Forelimb muscle (tissue), 1 donor: ENCODE measurements around the gene P4HA1. TPM values are rescaled to one million over a fixed set of nuclear protein-coding genes. Genes with fewer than 3 reads are reported as not detected.

Experiments used
- DNase-seq: peaks from one replicate; pipeline ENCODE4 v3.0.0-alpha.2; 2013; ENCODE audit warnings: low read depth
- polyA plus RNA-seq: library from polyadenylated mRNA; unstranded; fragments of 120-200 nt; gene quantifications from one replicate; pipeline ENCODE4 v1.2.1, GENCODE V29; 2013; ENCODE audit not compliant: insufficient read length

Gene P4HA1
- polyA plus RNA-seq, 1 donor = 46.6 TPM

DNA sequence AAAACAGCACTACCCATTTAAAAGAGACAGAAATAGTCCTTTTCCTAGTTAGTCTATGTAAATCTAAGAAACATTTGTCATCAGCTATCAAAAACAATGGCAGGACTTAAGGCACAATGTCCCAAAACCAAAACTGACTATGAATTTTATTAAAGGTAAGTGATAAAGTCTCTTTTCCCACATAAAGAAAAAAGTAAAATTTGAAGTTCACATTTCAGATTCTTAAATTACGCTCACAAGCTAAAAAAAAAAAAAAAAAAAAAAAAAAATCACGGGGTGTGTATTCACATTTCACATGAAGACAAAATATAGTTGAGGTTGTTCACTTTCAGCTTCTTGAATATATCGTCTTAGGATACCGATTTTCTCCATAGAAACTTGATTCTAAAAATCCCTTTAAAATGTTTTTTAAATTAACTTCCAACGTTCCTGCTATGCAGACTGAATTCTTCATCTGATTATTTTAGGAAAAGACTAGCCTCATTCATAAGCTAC is 1.6 kb downstream of the P4HA1 start:
- DNase-seq = no peak

GRCh38 chr10:73093922-73094850 is 2.5 kb downstream of the P4HA1 start:
- DNase-seq = no peak

DNA sequence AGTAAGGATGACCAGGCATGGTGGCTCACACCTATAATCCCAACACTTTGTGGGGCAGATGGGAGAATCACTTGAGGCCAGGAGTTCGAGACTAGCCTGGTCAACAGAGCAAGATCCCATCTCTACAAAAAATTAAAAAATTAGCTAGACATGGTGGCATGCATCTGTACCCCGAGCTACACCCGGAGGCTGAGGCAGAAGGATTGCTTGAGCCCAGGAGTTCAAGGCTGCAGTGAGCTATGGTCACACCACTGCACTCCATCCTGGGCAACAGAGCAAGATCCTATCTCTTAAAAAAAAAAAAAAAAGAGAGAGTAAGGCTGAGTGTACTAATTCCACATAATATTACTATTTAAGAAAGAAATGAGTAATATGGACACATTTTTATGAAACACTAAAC is 3.8 kb downstream of the P4HA1 start:
- no peak for DNase-seq

DNA sequence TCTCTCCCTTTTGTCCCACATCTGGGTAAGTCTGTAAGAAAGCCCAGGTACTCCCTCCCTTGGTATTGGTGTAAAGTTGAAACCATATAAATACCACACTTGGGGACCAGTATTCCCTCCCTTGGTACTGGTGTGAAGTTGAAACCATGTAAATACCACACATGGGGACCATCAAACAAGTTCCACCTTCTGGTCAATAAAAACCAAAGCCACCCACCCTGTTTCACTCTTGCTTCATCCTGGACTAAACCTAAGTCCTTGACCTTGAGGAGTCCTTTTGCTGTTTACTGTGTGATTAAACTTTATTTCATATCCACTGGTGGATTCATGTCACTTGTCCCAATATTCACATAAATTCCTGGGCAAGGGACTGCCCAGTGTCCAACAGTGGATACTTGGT is 8.4 kb downstream of the P4HA1 start:
- no peak for DNase-seq

DNA sequence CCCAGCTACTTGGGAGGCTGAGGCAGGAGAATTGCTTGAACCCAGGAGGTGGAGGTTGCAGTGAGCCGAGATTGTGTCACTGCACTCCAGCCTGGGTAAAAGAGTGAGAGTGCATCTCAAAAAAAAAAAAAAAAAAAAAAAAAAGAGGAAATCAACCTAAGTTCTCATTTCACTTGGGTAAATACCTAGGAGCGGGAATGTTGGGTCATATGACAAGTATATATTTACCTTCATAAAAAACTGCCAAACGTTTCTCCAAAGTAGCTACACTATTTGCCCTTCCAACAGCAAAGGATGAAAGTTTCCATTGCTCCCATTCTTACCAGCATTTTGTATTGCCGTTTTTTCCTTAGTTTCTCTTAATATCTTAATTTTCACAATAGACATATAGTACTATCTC is 9.8 kb downstream of the P4HA1 start:
- DNase-seq = no peak

DNA sequence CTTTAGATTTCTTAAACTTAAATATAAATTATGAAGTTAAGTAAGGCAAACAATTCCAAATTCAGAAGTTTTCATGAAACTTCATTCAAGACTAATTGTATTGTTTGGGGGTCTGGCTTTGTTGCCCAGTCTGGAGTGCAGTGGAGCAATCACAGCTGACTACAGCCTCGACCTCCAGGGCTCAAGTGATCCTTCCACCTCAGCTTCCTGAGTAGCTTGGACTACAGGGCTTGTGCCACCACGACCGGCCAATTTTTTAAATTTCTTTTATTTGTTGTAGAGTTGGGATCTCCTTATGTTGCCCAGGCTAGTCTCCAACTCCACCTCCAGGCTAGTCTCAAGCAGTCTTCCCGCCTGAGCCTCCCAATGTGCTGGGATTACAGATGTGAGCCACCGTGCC is 12.5 kb downstream of the P4HA1 start:
- DNase-seq = no peak

DNA sequence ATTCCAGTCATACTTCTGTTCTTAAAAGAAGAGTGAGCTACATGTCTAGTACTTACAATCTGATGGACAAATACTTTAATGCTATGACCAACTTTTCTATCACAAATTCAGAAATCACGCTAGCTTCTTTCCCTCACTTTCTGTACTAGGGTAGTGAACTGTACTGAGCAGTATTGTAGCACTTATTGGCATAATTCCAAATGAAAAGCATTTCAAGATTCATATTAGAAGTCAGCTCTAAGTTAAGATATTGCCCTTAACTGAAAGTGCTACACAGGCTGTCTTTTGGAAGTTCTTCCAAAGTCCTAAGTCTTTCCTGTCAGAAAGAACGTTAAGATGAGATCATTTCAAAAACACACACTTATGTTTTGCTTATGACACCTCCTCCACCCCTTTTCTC is 13.4 kb downstream of the P4HA1 start:
- no peak for DNase-seq

DNA sequence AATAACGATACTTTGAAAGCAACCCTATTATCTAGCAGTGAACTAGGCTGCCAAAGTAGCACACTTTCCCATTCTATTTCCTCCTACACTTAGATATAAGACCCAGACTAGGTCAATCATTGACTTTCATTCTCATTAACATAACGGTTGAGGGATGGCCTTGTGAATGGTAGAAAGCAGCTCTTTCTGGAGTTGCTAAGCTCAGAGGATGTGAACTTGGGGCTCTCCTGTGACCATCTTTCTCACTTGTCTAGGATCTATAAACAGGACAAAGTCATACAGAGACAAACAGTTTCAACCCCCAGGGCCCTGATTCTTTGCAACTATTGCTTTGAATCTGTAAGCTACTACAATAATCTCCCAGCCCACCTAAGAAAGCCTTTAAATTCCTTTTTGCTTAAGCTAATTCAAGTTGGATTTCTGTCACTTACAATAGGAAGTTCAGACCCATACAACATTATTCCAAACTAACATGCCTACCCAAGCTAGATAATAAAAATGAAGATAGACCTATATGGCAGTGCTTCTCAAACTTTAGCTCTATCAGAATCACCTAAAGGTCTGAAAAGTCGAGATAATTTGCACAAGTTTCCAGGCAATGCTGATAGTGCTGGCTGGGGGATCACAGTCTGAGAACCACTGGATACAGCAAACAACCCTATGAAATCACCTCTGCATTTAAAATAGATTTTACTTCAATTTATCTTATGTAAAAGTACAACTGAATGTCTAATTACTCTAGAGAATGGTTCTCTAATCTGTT is 16.7 kb downstream of the P4HA1 start:
- DNase-seq = no peak

GRCh38 chr10:73076360-73077183 is 20.1 kb downstream of the P4HA1 start:
- DNase-seq = peak; percentile 94

GRCh38 chr10:73075829-73076228 is 20.8 kb downstream of the P4HA1 start:
- DNase-seq = no peak

DNA sequence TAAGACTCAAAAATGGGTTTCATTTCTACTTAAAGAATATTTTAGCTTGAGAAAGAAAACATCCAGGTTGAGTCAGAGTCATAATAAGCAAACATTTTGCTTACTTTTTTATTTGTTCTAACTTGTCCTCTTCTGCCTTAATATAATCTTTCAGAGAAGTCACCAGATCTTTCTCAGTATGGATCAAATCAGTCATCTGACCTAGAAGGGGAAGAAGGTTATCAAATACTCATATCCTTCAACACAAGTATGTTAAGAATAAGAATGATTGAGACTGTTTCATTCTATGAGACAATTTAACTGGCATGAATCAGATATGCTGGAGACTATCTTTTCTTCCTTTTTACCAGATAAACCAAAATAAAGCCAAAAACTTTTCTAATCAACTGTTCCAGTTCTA is 23.0 kb downstream of the P4HA1 start:
- DNase-seq = no peak

DNA sequence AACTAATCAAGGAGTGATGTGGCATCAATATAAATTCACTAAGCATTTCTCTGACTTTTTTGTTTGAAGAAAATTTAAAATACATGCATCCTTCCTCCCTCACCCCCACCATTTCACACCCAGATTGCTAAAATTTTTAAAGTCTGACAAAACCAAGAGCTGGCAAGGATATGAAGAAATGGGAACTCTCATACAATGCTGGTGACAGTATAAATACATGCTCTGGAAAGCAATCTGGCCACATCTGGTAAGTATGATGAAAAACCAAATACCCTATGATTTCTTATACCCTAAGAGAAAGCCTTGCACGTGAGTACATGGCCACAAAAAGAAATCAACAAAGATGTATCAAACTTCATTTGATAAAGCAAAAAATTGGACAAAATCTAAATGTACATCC is 31.2 kb downstream of the P4HA1 start:
- DNase-seq = no peak

DNA sequence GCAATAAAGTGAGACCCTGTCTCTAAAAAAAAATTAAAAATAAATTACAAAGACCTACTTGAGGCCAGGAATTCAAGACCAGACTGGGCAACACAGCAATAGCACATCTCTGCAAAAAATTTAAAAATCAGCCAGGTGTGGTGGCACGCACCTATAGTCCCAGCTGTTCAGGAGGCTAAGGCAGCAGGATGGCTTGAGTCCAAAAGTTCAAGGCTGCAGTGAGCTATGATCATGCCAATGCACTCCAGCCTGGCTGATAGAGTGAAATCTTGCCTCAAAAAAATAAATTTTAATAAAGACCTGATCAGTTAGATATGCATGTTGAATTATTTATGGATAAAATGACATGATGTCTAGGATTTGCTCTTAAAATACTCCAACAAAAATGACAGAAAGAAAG is 34.9 kb downstream of the P4HA1 start:
- DNase-seq = no peak

DNA sequence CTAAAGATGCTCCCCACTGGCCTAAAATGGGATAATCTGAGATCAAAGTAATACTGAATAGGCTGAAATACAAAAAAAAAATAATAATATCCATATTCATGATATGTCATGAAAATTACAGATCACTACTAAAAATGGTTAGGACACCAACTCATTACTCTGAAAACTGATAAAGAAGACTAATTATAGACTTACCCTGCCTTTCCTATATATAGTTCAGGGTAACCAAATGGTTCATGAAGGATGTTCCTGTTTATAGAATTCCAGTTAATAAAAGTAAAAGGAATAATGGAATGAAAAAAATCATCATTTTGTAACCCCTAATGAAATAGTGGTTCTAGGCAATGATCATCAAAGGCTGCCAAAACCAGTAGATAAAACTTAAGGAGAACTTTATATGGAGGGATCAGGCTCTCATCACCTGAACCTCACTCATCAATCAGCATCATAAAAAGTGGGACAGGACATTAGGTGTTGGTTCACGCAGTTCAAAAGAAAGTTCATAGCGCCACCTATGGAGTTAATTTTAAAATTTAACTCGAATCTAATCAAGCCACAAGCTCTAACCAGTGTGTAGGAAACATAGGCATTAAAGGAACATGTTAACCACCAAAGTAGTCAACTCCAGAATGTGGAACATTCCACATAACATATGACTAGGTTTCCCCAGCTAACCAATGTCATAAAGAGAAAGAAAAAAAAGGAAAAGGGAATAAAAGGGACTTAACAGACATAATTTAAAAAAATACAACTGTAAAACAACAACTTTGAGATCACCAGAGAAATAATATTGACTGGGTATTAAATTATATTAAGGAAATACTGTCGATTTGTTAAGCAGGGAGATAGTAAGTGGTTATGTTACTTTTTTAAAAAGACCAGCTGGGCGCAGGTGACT is 35.7 kb downstream of the P4HA1 start:
- DNase-seq = no peak

DNA sequence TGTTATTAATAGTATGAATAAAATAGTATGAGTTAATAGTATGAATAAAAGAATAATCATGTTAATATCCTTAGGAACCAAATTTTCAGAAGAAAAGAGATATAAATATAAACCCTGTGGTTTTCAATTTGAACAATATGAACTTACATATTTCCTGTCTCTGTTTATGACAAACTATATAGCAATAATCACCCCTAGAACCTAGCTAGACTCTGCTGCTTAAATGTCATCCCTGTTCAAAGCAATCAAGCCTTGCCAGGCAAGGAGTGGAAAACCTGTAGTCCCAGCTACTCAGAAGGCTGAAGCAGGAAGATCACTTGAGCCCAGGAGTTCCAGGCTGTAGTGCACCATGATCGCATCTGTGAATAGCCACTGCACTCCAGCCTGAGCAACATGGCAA is 36.5 kb downstream of the P4HA1 start:
- no peak for DNase-seq

DNA sequence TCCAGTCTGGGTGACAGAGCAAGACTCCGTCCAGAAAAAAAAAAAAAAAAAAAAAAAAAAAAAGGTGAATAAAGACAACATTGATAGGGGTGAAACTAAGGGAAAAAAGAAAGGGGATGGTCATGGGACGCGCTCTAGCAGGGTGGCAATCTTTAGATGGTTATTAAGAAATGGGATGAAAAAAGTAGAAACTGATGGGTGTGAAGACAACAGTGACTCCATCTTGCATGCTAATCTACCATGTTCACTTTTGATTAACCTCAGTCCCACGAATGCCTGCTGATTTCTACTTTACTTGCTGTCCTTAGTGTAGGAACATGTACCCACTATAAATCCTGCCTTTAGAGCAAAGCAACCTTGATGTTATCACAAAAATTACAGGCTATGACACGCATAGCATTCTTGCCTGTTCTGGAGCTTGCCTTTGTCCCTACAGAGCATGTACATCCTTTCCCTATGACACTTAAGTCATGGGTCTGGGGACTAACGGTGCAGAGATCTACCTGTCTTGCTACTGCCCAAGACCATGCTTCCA is 38.5 kb downstream of the P4HA1 start:
- DNase-seq = no peak

DNA sequence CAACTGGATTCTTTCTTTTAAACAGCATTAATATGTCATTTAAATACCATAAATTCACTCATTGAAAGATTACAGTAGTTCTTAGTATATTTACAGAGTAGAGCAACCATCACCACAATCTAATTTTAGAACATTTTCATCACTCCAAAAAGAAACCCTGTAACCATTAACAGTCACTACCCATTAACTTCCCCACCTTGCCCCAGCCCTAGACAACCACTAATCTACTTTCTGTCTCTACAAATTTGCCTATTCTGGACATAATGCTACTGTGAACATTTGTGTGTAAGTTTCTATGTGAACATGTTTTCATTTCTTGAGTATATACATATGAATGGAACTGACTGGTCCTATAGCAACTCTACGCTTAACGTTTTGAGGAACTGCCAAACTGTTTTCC is 42.4 kb downstream of the P4HA1 start:
- DNase-seq = no peak

DNA sequence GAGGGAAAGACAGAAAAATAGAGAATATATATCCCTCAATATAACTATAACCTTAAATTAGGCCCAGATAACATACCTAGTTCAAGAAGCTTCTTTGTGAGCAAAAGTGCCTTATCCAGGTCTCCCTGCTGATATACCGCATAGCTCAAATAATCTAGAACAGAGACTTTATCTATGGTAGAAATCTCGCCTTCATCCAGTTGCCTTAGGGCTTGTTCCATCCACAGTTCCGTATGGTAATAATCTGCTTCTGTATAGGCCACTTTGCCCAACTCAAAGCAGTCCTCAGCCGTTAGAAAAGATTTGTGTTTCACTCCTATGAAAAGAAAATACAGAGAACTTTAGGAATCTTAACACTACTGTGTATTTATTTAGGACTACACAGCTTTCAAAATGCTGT is 43.4 kb downstream of the P4HA1 start:
- no peak for DNase-seq

DNA sequence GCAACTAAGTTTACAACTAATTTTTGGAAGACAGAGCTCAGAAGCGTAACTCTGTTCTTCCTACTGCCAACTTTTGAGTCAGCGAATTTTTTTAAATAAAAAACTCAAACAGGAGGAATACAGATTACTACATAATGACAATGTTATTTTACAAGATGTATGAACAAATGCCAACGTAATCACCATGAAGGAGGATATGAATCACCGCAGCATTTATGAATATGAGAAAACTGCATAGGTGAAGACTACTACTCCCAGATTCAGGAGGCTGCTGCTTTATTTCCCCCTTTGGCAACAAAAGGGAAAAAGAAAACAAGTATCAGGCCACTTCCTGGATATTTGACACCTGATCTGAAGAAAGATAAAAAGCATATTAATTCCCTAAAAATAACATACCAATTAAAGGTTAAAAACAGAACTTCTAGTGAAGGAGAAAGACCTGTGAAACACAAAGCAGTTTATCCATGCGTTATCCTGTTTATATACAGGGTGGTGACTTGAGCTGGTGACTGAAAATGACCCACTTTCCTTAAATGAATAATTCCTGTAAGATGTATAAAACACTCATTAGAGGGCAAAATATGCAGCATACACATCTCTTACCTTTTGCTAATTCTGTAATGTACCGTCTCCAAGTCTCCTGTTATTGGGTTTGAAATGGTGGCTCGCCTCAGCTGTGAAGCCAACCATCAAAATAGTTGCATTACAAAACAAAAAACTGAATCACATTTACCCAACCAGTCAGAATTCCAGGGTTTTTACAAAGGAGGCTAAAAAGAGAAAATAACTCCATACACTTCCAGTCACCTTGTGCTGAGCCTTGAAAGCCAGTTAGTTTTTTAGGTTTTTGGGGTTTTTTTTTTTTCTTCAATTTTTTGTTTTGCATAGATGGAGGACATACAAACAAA is 52.0 kb downstream of the P4HA1 start:
- DNase-seq = peak; percentile 22
